ENCODE results near the gene SARS2. TPM values are rescaled to one million over a fixed set of nuclear protein-coding genes. Genes with fewer than 3 reads are reported as not detected.

The SARS2 gene
- total RNA-seq, 1 donor from 2014 or later: 36.7 TPM

- Mint-ChIP-seq H3K4me1 (ENCODE audit: unreplicated experiment) (peaks cover 6% of the 10 kb centered on the region), H3K4me3 (ENCODE audit: unreplicated experiment) (no peak overlapping the region), H3K27ac (ENCODE audit: unreplicated experiment) (no peak overlapping the region), H3K9me3 (ENCODE audit: unreplicated experiment) (no peaks in the 10 kb centered on the region), H3K36me3 (ENCODE audit: low read depth, unreplicated experiment) (peaks cover 7% of the 10 kb centered on the region), H3K27me3 (ENCODE audit: unreplicated experiment) (peaks cover 2% of the 10 kb centered on the region)
- no peak for DNase-seq (ENCODE audit: low spot score)
- no peak for TF ChIP-seq CTCF (IDR thresholded peaks at IDR 0.05; ENCODE audit: unreplicated experiment)
Observed at GRCh38 chr19:38883286-38883685, 47.3 kb downstream of the SARS2 start.

- Mint-ChIP-seq H3K4me3 (ENCODE audit: unreplicated experiment) (peak overlapping the region; percentile 25), H3K27ac (ENCODE audit: unreplicated experiment) (peak overlapping the region; percentile 18), H3K27me3 (ENCODE audit: unreplicated experiment) (peaks cover 4% of the 10 kb centered on the region), H3K9me3 (ENCODE audit: unreplicated experiment) (no peaks in the 10 kb centered on the region), H3K36me3 (ENCODE audit: low read depth, unreplicated experiment) (peaks cover 7% of the 10 kb centered on the region), H3K4me1 (ENCODE audit: unreplicated experiment) (peaks cover 13% of the 10 kb centered on the region)
- no peak for TF ChIP-seq CTCF (IDR thresholded peaks at IDR 0.05; ENCODE audit: unreplicated experiment)
- no peak for DNase-seq (ENCODE audit: low spot score)
Observed at GRCh38 chr19:38880882-38881609, 49.5 kb downstream of the SARS2 start.

GRCh38 chr19:38880076-38880881 is 50.3 kb downstream of the SARS2 start:
- peaks cover 13% of the 10 kb centered on the region for H3K4me1 Mint-ChIP-seq (ENCODE audit: unreplicated experiment)
- no peak for TF ChIP-seq CTCF (IDR thresholded peaks at IDR 0.05; ENCODE audit: unreplicated experiment)
- DNase-seq (ENCODE audit: low spot score): no peak
- H3K36me3 Mint-ChIP-seq (ENCODE audit: low read depth, unreplicated experiment): peaks cover 7% of the 10 kb centered on the region
- H3K4me3 Mint-ChIP-seq (ENCODE audit: unreplicated experiment): no peak overlapping the region
- H3K27ac Mint-ChIP-seq (ENCODE audit: unreplicated experiment): no peak overlapping the region
- no peaks in the 10 kb centered on the region for H3K9me3 Mint-ChIP-seq (ENCODE audit: unreplicated experiment)
- H3K27me3 Mint-ChIP-seq (ENCODE audit: unreplicated experiment): peaks cover 2% of the 10 kb centered on the region

GRCh38 chr19:38879400-38879751 is 51.2 kb downstream of the SARS2 start:
- no peak for DNase-seq (ENCODE audit: low spot score)
- H3K4me1 Mint-ChIP-seq (ENCODE audit: unreplicated experiment): peaks cover 13% of the 10 kb centered on the region
- TF ChIP-seq CTCF (IDR thresholded peaks at IDR 0.05; ENCODE audit: unreplicated experiment): no peak
- no peak overlapping the region for H3K27ac Mint-ChIP-seq (ENCODE audit: unreplicated experiment)
- peaks cover 2% of the 10 kb centered on the region for H3K27me3 Mint-ChIP-seq (ENCODE audit: unreplicated experiment)
- peaks cover 7% of the 10 kb centered on the region for H3K36me3 Mint-ChIP-seq (ENCODE audit: low read depth, unreplicated experiment)
- H3K4me3 Mint-ChIP-seq (ENCODE audit: unreplicated experiment): no peak overlapping the region
- no peaks in the 10 kb centered on the region for H3K9me3 Mint-ChIP-seq (ENCODE audit: unreplicated experiment)

Measured in endothelial cell (in vitro differentiated cells).